HG03135 (cell line): ENCODE data around the gene MYO1D.

Source experiments
- ATAC-seq: cut with Tn5 transposase; IDR thresholded peaks from one replicate; pipeline ENCODE4 v1.9.1; 2021; ENCODE audit warnings: mild to moderate bottlenecking, moderate library complexity; ENCODE audit not compliant: unreplicated experiment

The MYO1D gene

GRCh38 chr17:32445074-32445415 lies 431.9 kb downstream of the MYO1D start:
- ATAC-seq, result peak; percentile 12

- peak; percentile 89 for ATAC-seq
Measured at GRCh38 chr17:32444301-32445073, 432.4 kb downstream of the MYO1D start, which contains the start of gene PSMD11. Gene PSMD11, plus strand, starts transcription at chr17:32444510. Its CDS starts 14 bp downstream, at chr17:32444524.

- ATAC-seq, result no peak
Measured at GRCh38 chr17:32443827-32444300, 433.1 kb downstream of the MYO1D start.
